ENCODE results near the gene HOGA1.

GRCh38 chr10:97659589-97659988, 75.4 kb downstream of the HOGA1 start:
- no peak for TF ChIP-seq CTCF (IDR thresholded peaks at IDR 0.05)
- no peak for TF ChIP-seq ZFX (IDR thresholded peaks at IDR 0.05; ENCODE audit: borderline replicate concordance)
